Testis (tissue), 3 donors: Measurements from ENCODE around the gene CFAP46. TPM values are rescaled to one million over a fixed set of nuclear protein-coding genes. Genes with fewer than 3 reads are reported as not detected.

ENCODE experiments used
- DNase-seq: peaks from one replicate; pipeline ENCODE4 v3.0.0-alpha.2; 2019
- H3K27ac ChIP-seq, 2 donors: fragments of 200-600 bp; sonication (generic); one replicate each; pipeline ENCODE4 v1.5.1; 2019
- H3K27me3 ChIP-seq: fragments of 200-600 bp; sonication (generic); one replicate; pipeline ENCODE4 v1.5.1; 2019
- H3K36me3 ChIP-seq: fragments of 200-600 bp; sonication (generic); one replicate; pipeline ENCODE4 v1.5.1; 2017; ENCODE audit warnings: low read depth; ENCODE audit errors: missing control alignments
- H3K4me1 ChIP-seq: fragments of 200-600 bp; sonication (generic); one replicate; pipeline ENCODE4 v1.5.1; 2019
- H3K4me3 ChIP-seq, 2 donors: fragments of 200-600 bp; sonication (generic); one replicate each; pipeline ENCODE4 v1.5.1; 2017 to 2019
- H3K9me3 ChIP-seq: fragments of 200-600 bp; sonication (generic); one replicate; pipeline ENCODE4 v1.5.1; 2017
- CTCF ChIP-seq, 3 experiments: fragments of 450-650 bp in 2 of 3; fragments of 200-600 bp in 1 of 3; sonication (generic) in 1 of 3; IDR thresholded peaks; one replicate each; pipeline ENCODE4 v1.5.1; 2016 to 2019; ENCODE audit warnings: antibody characterized with exemption in 3 of 3, mild to moderate bottlenecking in 2 of 3, moderate library complexity in 1 of 3
- POLR2A ChIP-seq: fragments of 450-650 bp; IDR thresholded peaks from one replicate; pipeline ENCODE4 v1.6.1; 2017; ENCODE audit warnings: antibody characterized with exemption, mild to moderate bottlenecking, moderate library complexity
- WGBS, 2 donors: methylation state at CpG; one replicate each; pipeline ENCODE4 v1.1.5; 2018; 5-methylcytosine and 5-hydroxymethylcytosine counted together
- intact Hi-C: fragments of 100-400 bp; cut with DNase I; formaldehyde crosslinking; loops from one replicate; pipeline ENCODE4 v1.15.1; 2023; ENCODE audit warnings: low total_unique reads
- polyA plus RNA-seq: library from polyadenylated mRNA; stranded (reverse); fragments of 350-450 nt; fragmentation: Illumina TruSeq; extraction: RNeasy Lipid Tissue Mini Kit (QIAGEN cat#74804); gene quantifications from one replicate; pipeline ENCODE4 v1.2.3, GENCODE V29; 2014; ENCODE audit warnings: low read depth, low replicate concordance; ENCODE audit not compliant: insufficient read depth
- total RNA-seq, 2 donors: library from RNA; depleted of rRNA; stranded (reverse); fragments of >200 nt; gene quantifications; one replicate each; pipeline ENCODE4 v1.2.3, GENCODE V29; 2016

CFAP46 gene
- total and polyA plus RNA-seq, 3 donors from 2014 or later, result 36.0 to 67.6 (median 59.0) TPM

- no peaks in the 10 kb centered on the region for H3K9me3 ChIP-seq
- H3K27ac ChIP-seq, result no peak overlapping the region
- intact Hi-C loops, result no loop called here
- H3K36me3 ChIP-seq, result no peaks in the 10 kb centered on the region
- TF ChIP-seq POLR2A (no peak), CTCF (IDR thresholded peaks at IDR 0.05) (no peak)
- WGBS, 2 donors, result 92 to 94% methylated on average over 13 of the region's 13 CpGs
- no peak overlapping the region for H3K4me3 ChIP-seq
- H3K27me3 ChIP-seq, result no peaks in the 10 kb centered on the region
- H3K4me1 ChIP-seq, result no peaks in the 10 kb centered on the region
- no peak for DNase-seq
Observed at GRCh38 chr10:132870426-132870825, 71.9 kb downstream of the CFAP46 start.

GRCh38 chr10:132869621-132870020 is 72.7 kb downstream of the CFAP46 start:
- H3K27ac ChIP-seq, result no peak overlapping the region
- H3K4me3 ChIP-seq, result no peak overlapping the region
- no peaks in the 10 kb centered on the region for H3K27me3 ChIP-seq
- WGBS, 2 donors, result 93 to 94% methylated on average over 16 of the region's 16 CpGs
- DNase-seq, result no peak
- no peaks in the 10 kb centered on the region for H3K9me3 ChIP-seq
- H3K36me3 ChIP-seq, result no peaks in the 10 kb centered on the region
- intact Hi-C loops, result no loop called here
- TF ChIP-seq CTCF (IDR thresholded peaks at IDR 0.05), result no peak
- no peak for TF ChIP-seq POLR2A
- no peaks in the 10 kb centered on the region for H3K4me1 ChIP-seq

- WGBS, 2 donors, result 89 to 96% methylated on average over 22 to 26 of the region's 26 CpGs
- no peak for DNase-seq
Observed at GRCh38 chr10:132868995-132869394, 73.4 kb downstream of the CFAP46 start.

GRCh38 chr10:132867801-132868644 is 74.3 kb downstream of the CFAP46 start:
- no peak for DNase-seq
- Histone ChIP-seq H3K4me3 (no peak overlapping the region), H3K9me3 (no peaks in the 10 kb centered on the region), H3K4me1 (no peaks in the 10 kb centered on the region), H3K36me3 (no peaks in the 10 kb centered on the region), H3K27ac (no peak overlapping the region), H3K27me3 (no peaks in the 10 kb centered on the region)
- intact Hi-C loops, result no loop called here
- 84 to 85% methylated on average over 33 to 41 of the region's 41 CpGs for WGBS, 2 donors
- TF ChIP-seq POLR2A, result no peak
- no peak for TF ChIP-seq CTCF (IDR thresholded peaks at IDR 0.05)

More at GRCh38 chr10:132868995-132869394, 73.4 kb downstream of the CFAP46 start:
- Histone ChIP-seq H3K27me3 (no peaks in the 10 kb centered on the region), H3K4me1 (no peaks in the 10 kb centered on the region), H3K4me3 (no peak overlapping the region), H3K9me3 (no peaks in the 10 kb centered on the region), H3K27ac (no peak overlapping the region), H3K36me3 (no peaks in the 10 kb centered on the region)
- intact Hi-C loops, result no loop called here
- no peak for TF ChIP-seq CTCF (IDR thresholded peaks at IDR 0.05)
- no peak for TF ChIP-seq POLR2A
